ENCODE measurements around the gene LRRTM2. TPM values are rescaled to one million over a fixed set of nuclear protein-coding genes. Genes with fewer than 3 reads are reported as not detected.
"Not testable (repeated sequence)": the region's sequence is repeated elsewhere in the genome, so short reads cannot be mapped to it uniquely, and the experiment has no call there.

The LRRTM2 gene
- total RNA-seq, 5 donors from 2014 or later (not counting 1 experiment from before 2014, with no cell fraction given): 0.03 to 0.33 (median 0.16) TPM; not detected in 1

- no peaks in the 10 kb centered on the region for H3K36me3 ChIP-seq (ENCODE audit: control insufficient read depth in 2 of 2, extremely low read depth in 1 of 2, insufficient read depth in 1 of 2, low read length in 1 of 2)
- H3K27ac ChIP-seq (ENCODE audit: low read length): no peak overlapping the region
- H3K4me3 ChIP-seq (ENCODE audit: control insufficient read depth in 1 of 2, extremely low read depth in 1 of 2, low read length in 1 of 2): no peak overlapping the region
- DNase-seq (no peak), ATAC-seq (replicated peaks in 1 of 4) (no peak)
- Mint-ChIP-seq H3K36me3 (no peaks in the 10 kb centered on the region), H3K27me3 (peaks cover 0 to 4% of the 10 kb centered on the region in 2 donors), H3K4me3 (no peak overlapping the region), H3K4me1 (no peaks in the 10 kb centered on the region), H3K27ac (no peak overlapping the region), H3K9me3 (no peaks in the 10 kb centered on the region)
- no peaks in the 10 kb centered on the region for H3K27me3 ChIP-seq (replicated peaks in 1 of 2; ENCODE audit: control insufficient read depth in 2 of 2, extremely low read depth in 1 of 2, insufficient read depth in 2 of 2, low read length in 1 of 2)
- H3K4me1 ChIP-seq (ENCODE audit: control insufficient read depth in 1 of 2, extremely low read depth in 1 of 2, insufficient read depth in 2 of 2, low read length in 2 of 2): no peaks in the 10 kb centered on the region
- ChIA-PET POLR2A (interaction anchor here in 1 of 2 donors (0.6 kb wide), 1 partner anchor 103 kb away, joined by 3 read pairs; no protein-coding TSS in a partner anchor), CTCF (interaction anchor here in 1 of 2 donors (1.0 kb wide), 1 partner anchor 15 kb away, joined by 4 read pairs; no protein-coding TSS in a partner anchor)
- WGBS (ENCODE audit: insufficient coverage): 100% methylated on average over 1 of the region's 3 CpGs
- no peaks in the 10 kb centered on the region for H3K9me3 ChIP-seq
These were observed 35.0 kb downstream of the LRRTM2 start for GRCh38 chr5:138840103-138840502.

GRCh38 chr5:138837160-138837559 is 38.0 kb downstream of the LRRTM2 start:
- no peaks in the 10 kb centered on the region for H3K27me3 ChIP-seq (replicated peaks in 1 of 2; ENCODE audit: control insufficient read depth in 2 of 2, extremely low read depth in 1 of 2, insufficient read depth in 2 of 2, low read length in 1 of 2)
- H3K27ac ChIP-seq (ENCODE audit: low read length): no peak overlapping the region
- no peak overlapping the region for H3K4me3 ChIP-seq (ENCODE audit: control insufficient read depth in 1 of 2, extremely low read depth in 1 of 2, low read length in 1 of 2)
- Mint-ChIP-seq H3K4me1 (peaks cover 0 to 3% (median 0%) of the 10 kb centered on the region in 3 donors), H3K9me3 (no peaks in the 10 kb centered on the region), H3K4me3 (no peak overlapping the region), H3K27ac (no peak overlapping the region), H3K36me3 (no peaks in the 10 kb centered on the region), H3K27me3 (peaks cover 0 to 4% of the 10 kb centered on the region in 2 donors)
- no peaks in the 10 kb centered on the region for H3K4me1 ChIP-seq (ENCODE audit: control insufficient read depth in 1 of 2, extremely low read depth in 1 of 2, insufficient read depth in 2 of 2, low read length in 2 of 2)
- DNase-seq (no peak), ATAC-seq (replicated peaks in 1 of 4) (no peak)
- ChIA-PET POLR2A (no interaction called here), CTCF (no interaction called here)
- WGBS (ENCODE audit: insufficient coverage): no CpG with 5 or more reads among the region's 4 CpGs
- H3K36me3 ChIP-seq (ENCODE audit: control insufficient read depth in 2 of 2, extremely low read depth in 1 of 2, insufficient read depth in 1 of 2, low read length in 1 of 2): no peaks in the 10 kb centered on the region
- H3K9me3 ChIP-seq: no peaks in the 10 kb centered on the region

- H3K27ac ChIP-seq (ENCODE audit: low read length); H3K4me1 ChIP-seq (ENCODE audit: control insufficient read depth in 1 of 2, extremely low read depth in 1 of 2, insufficient read depth in 2 of 2, low read length in 2 of 2); H3K36me3 Mint-ChIP-seq; H3K36me3 ChIP-seq (ENCODE audit: control insufficient read depth in 2 of 2, extremely low read depth in 1 of 2, insufficient read depth in 1 of 2, low read length in 1 of 2); H3K27me3 ChIP-seq (replicated peaks in 1 of 2; ENCODE audit: control insufficient read depth in 2 of 2, extremely low read depth in 1 of 2, insufficient read depth in 2 of 2, low read length in 1 of 2); H3K27me3 Mint-ChIP-seq; H3K27ac Mint-ChIP-seq; H3K9me3 ChIP-seq; DNase-seq; ATAC-seq (replicated peaks in 1 of 4); H3K9me3 Mint-ChIP-seq; H3K4me3 ChIP-seq (ENCODE audit: control insufficient read depth in 1 of 2, extremely low read depth in 1 of 2, low read length in 1 of 2); H3K4me1 Mint-ChIP-seq; H3K4me3 Mint-ChIP-seq; POLR2A ChIA-PET; CTCF ChIA-PET: not testable (repeated sequence)
- 98% methylated on average over 5 of the region's 6 CpGs for WGBS (ENCODE audit: insufficient coverage)
These were observed 40.3 kb downstream of the LRRTM2 start for GRCh38 chr5:138834853-138835252.

GRCh38 chr5:138833726-138834480 is 41.2 kb downstream of the LRRTM2 start:
- no peak overlapping the region for H3K4me3 ChIP-seq (ENCODE audit: control insufficient read depth in 1 of 2, extremely low read depth in 1 of 2, low read length in 1 of 2)
- no peaks in the 10 kb centered on the region for H3K9me3 Mint-ChIP-seq
- POLR2A ChIA-PET: no interaction called here
- H3K9me3 ChIP-seq: no peaks in the 10 kb centered on the region
- H3K27me3 ChIP-seq (replicated peaks in 1 of 2; ENCODE audit: control insufficient read depth in 2 of 2, extremely low read depth in 1 of 2, insufficient read depth in 2 of 2, low read length in 1 of 2): no peaks in the 10 kb centered on the region
- H3K27me3 Mint-ChIP-seq: peaks cover 0 to 4% of the 10 kb centered on the region in 2 donors
- no peak for ATAC-seq (replicated peaks in 1 of 4)
- H3K4me1 ChIP-seq (ENCODE audit: control insufficient read depth in 1 of 2, extremely low read depth in 1 of 2, insufficient read depth in 2 of 2, low read length in 2 of 2): no peaks in the 10 kb centered on the region
- peaks cover 4% of the 10 kb centered on the region for H3K36me3 Mint-ChIP-seq
- no peaks in the 10 kb centered on the region for H3K36me3 ChIP-seq (ENCODE audit: control insufficient read depth in 2 of 2, extremely low read depth in 1 of 2, insufficient read depth in 1 of 2, low read length in 1 of 2)
- no peak for DNase-seq
- no CpG with 5 or more reads among the region's 3 CpGs for WGBS (ENCODE audit: insufficient coverage)
- no peak overlapping the region for H3K4me3 Mint-ChIP-seq
- H3K27ac Mint-ChIP-seq: no peak overlapping the region
- H3K4me1 Mint-ChIP-seq: peaks cover 0 to 5% (median 0%) of the 10 kb centered on the region in 3 donors
- no peak overlapping the region for H3K27ac ChIP-seq (ENCODE audit: low read length)
- CTCF ChIA-PET: interaction anchor here (0.9 to 1.2 kb wide), 2 partner anchors 8 to 9 kb away, joined by 5 read pairs; no protein-coding TSS in a partner anchor

- Histone ChIP-seq H3K36me3 (ENCODE audit: control insufficient read depth in 2 of 2, extremely low read depth in 1 of 2, insufficient read depth in 1 of 2, low read length in 1 of 2) (no peaks in the 10 kb centered on the region), H3K27me3 (replicated peaks in 1 of 2; ENCODE audit: control insufficient read depth in 2 of 2, extremely low read depth in 1 of 2, insufficient read depth in 2 of 2, low read length in 1 of 2) (no peaks in the 10 kb centered on the region), H3K9me3 (no peaks in the 10 kb centered on the region), H3K4me1 (ENCODE audit: control insufficient read depth in 1 of 2, extremely low read depth in 1 of 2, insufficient read depth in 2 of 2, low read length in 2 of 2) (no peaks in the 10 kb centered on the region), H3K27ac (ENCODE audit: low read length) (no peak overlapping the region), H3K4me3 (ENCODE audit: control insufficient read depth in 1 of 2, extremely low read depth in 1 of 2, low read length in 1 of 2) (no peak overlapping the region)
- no peaks in the 10 kb centered on the region for H3K9me3 Mint-ChIP-seq
- 83% methylated on average over 2 of the region's 2 CpGs for WGBS (ENCODE audit: insufficient coverage)
- H3K4me3 Mint-ChIP-seq: no peak overlapping the region
- DNase-seq (no peak), ATAC-seq (replicated peaks in 1 of 4) (no peak)
- H3K4me1 Mint-ChIP-seq: peaks cover 0 to 5% (median 0%) of the 10 kb centered on the region in 3 donors
- peaks cover 9% of the 10 kb centered on the region for H3K36me3 Mint-ChIP-seq
- no peak overlapping the region for H3K27ac Mint-ChIP-seq
- ChIA-PET POLR2A (no interaction called here), CTCF (interaction anchor here in 1 of 2 donors (1.2 kb wide), 1 partner anchor 8 kb away, joined by 5 read pairs; no protein-coding TSS in a partner anchor)
- peaks cover 0 to 4% of the 10 kb centered on the region in 2 donors for H3K27me3 Mint-ChIP-seq
These were observed 42.1 kb downstream of the LRRTM2 start for GRCh38 chr5:138833080-138833479.

- ChIA-PET CTCF (no interaction called here), POLR2A (no interaction called here)
- Histone ChIP-seq H3K27ac (ENCODE audit: low read length) (no peak overlapping the region), H3K36me3 (ENCODE audit: control insufficient read depth in 2 of 2, extremely low read depth in 1 of 2, insufficient read depth in 1 of 2, low read length in 1 of 2) (no peaks in the 10 kb centered on the region), H3K9me3 (no peaks in the 10 kb centered on the region), H3K4me3 (ENCODE audit: control insufficient read depth in 1 of 2, extremely low read depth in 1 of 2, low read length in 1 of 2) (no peak overlapping the region), H3K27me3 (replicated peaks in 1 of 2; ENCODE audit: control insufficient read depth in 2 of 2, extremely low read depth in 1 of 2, insufficient read depth in 2 of 2, low read length in 1 of 2) (no peaks in the 10 kb centered on the region), H3K4me1 (ENCODE audit: control insufficient read depth in 1 of 2, extremely low read depth in 1 of 2, insufficient read depth in 2 of 2, low read length in 2 of 2) (no peaks in the 10 kb centered on the region)
- Mint-ChIP-seq H3K9me3 (no peaks in the 10 kb centered on the region), H3K27ac (no peak overlapping the region), H3K4me1 (peaks cover 0 to 5% (median 0%) of the 10 kb centered on the region in 3 donors), H3K4me3 (no peak overlapping the region), H3K27me3 (no peaks in the 10 kb centered on the region), H3K36me3 (peaks cover 18% of the 10 kb centered on the region)
- ATAC-seq (replicated peaks in 1 of 4) (no peak), DNase-seq (no peak)
- WGBS (ENCODE audit: insufficient coverage): no CpG with 5 or more reads among the region's 2 CpGs
These were observed 42.9 kb downstream of the LRRTM2 start for GRCh38 chr5:138832218-138832617.

Data from T-cell (primary cell).